ENCODE measurements around the gene BCL2L11.

The BCL2L11 gene

GRCh38 chr2:111118481-111118980 lies 2.2 kb upstream of the BCL2L11 start:
- no peak for DNase-seq

- peak; percentile 25 to 40 for DNase-seq
These were observed 1.5 kb upstream of the BCL2L11 start for GRCh38 chr2:111118981-111119821.

GRCh38 chr2:111119822-111120252 lies 877 bp upstream of the BCL2L11 start:
- DNase-seq = no peak

DNA sequence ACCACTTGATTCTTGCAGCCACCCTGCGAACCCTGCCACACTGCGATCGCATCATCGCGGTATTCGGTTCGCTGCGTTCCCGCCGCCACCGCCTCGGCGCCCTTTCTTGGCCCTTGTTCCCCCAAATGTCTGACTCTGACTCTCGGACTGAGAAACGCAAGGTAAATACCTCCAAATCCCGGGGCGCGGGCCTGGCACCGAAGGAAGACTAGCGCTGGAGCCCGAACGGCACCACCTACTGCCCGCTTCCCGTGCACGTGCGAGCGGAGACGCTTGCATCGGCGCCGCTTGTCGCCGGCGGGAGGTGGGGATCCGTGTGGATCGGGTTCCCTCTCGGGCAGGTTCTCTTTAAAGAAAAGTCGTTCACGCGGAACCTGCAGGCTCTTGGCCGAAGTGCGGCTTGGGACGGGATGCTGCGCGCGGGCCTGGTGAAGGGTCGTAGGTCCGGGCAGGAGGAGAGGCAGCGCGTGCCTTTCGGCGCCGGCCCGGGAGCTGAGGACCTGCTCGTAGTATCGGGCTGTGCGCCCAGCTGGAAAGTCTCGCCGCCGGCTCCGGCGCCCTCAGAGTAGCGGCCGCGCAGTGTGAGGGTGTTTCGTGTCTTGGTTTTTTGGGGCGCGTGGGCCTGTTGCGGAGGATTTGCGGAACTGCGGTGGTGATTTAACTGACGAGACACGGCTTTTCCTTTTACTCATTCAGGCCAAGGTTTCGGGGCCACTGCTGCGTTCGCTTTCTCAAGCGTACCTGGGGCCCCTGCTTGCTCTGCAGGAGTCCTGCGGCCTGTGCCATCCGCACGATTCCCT lies 514 bp downstream of the BCL2L11 start:
- peak; percentile 31 to 63 for DNase-seq

DNA sequence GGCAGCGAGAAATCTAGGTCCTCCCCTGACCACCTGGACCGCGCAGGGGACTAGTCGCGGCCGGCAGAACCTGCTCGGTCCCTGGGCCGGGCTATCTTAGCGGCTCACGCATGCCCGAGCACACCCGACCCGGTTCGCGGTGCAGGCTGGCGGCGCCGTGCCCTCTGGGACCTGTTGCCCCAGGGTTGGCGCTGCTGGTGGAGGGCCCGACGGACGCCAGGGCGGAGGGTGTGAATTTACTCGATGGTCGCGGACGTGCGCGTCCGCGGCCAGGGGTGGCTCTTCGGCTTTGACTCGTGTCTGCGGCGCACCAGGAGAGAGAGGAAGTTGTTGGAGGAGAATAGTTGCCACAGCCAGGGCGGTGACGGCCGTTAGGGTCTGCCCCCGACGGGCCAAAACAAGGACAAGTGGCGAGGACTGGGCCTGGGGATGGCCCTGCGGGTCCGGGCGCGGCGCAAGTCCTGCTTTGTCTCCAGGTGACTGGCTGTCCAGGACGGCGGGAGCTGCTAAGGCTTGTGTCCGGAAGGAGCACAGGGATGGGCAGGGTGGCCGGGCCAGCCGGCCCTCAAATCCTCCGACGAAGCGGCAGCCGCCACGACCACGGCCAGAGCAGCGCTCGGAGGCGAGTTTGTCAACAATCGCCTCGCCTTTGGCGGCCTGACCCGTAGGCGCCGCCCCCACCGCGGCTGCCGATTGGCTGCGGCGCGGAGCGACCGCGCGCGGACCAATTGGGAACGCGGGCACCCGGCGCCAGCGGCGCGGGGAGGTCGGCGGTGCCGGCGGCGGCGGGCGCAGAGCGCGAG lies 1.3 kb downstream of the BCL2L11 start:
- DNase-seq = peak; percentile 48 to 62

DNA sequence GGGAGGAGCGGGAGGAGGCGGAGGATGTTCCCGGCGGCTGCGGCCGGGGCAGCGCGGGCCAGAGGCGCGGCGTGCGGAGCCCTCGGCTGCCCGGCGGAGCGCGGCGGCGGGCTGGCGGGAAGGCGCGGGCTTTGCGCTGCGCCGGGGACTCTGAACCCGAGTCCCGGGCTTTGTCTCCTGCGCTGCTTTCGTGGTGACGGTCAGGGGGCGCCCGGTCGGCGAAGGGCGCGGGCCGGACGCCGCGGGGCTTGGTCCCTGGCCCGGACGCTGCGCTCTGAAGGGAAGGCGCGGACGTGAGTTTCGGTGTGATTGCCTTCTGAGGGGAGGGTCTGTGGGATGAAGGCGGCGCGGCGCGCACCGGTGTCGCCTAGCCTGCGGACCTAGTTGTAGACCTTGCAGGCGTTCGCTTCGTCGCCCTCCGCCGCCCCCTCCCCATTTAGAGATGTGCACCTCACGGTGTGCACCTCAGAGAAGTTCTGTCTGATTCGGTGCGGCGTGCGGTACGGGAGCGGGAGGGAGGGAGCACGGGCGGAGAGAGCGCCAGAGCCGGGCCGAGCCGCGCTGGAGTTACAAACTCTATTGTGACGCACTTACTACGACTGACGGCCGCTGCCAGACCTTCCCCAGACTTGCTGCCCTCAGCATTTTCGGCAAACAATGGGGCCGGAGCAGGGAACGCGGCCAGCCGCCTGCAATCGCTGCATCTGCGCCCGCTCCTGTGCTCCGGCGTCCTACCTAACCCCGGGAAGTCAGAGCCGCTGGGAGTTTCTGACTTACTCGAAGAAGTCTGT lies 2.1 kb downstream of the BCL2L11 start:
- peak; percentile 52 to 60 for DNase-seq

GRCh38 chr2:111123751-111124150 lies 3.0 kb downstream of the BCL2L11 start:
- DNase-seq = no peak

DNA sequence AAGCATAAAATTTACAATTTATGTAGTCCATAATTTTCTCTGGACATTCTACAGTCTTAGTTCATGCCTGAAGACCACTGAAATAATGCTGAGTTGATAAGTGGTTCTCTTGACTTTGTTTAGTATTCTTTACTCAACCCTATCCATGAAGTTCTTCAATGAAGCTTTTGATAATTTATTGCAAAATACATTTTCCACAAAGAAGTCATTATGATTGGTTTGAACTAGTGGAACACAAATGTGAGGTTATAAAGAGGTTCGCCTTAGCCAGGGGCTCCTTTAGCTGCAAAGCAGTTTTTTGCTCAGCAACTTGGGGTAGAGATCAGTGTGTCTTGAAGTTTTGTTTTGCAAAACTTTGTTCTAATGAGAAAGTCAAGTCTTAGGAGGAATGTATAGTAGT lies 5.9 kb downstream of the BCL2L11 start:
- DNase-seq = no peak

DNA sequence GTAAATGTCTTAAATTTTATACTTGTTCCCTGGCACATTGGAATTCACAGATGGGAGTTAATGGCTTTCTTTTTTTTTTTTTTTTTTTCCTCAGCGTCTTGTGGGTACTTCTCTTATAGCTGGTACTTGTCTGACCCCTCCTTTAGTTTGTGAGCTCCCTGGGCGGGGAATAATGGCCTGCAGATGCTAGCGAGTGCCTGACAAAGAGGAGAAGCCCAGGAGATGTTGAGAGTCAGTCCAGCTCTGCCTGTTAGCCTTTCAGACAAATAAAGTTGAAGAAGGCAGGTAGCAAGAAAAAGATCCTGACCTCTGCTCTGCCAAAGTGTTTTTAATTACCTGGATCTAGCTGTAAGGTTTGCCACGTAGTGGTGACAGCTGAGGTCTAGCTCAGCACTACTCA lies 6.6 kb downstream of the BCL2L11 start:
- DNase-seq = no peak

- no peak for DNase-seq
These were observed 7.4 kb downstream of the BCL2L11 start for GRCh38 chr2:111128096-111128495.

DNA sequence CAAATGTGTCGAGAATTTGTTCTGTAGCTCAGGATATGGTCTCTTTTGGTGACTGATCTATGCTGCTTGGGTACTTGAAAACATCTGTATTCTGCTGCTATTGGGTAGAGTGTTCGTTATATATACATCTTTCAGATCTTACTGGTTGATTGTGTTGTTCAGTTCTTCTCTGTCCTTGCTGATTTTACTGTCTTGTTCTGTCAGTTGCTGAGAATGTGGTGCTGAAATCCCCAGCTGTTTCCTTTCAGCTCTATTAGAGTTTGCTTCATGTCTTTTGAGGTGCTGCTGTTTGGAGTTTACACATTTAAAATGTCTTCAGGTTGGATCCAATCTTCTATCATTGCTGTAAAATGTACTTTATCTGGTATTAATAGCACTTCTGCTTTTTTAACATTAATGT lies 12.9 kb downstream of the BCL2L11 start:
- peak in 1 of 2 experiments; percentile 24 for DNase-seq

DNA sequence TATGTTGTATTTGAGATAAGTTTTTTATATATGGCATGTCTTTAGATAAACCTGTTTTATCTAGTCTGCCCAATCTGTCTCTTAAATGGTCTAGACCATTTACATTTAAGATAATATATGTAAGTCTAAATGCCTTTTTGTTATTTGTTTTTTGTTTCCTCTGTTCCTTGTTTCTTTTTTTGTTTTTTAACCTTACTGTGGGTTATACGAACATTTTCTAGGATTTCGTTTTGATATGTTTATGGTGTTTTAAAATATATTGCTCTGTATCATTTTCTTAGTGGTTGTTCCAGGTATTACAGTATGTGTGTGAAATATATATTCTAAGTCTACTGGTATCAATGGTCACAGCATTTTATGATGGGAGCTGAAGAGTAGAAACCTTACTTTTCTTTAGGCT lies 13.3 kb downstream of the BCL2L11 start:
- peak in 1 of 2 experiments; percentile 23 for DNase-seq

DNA sequence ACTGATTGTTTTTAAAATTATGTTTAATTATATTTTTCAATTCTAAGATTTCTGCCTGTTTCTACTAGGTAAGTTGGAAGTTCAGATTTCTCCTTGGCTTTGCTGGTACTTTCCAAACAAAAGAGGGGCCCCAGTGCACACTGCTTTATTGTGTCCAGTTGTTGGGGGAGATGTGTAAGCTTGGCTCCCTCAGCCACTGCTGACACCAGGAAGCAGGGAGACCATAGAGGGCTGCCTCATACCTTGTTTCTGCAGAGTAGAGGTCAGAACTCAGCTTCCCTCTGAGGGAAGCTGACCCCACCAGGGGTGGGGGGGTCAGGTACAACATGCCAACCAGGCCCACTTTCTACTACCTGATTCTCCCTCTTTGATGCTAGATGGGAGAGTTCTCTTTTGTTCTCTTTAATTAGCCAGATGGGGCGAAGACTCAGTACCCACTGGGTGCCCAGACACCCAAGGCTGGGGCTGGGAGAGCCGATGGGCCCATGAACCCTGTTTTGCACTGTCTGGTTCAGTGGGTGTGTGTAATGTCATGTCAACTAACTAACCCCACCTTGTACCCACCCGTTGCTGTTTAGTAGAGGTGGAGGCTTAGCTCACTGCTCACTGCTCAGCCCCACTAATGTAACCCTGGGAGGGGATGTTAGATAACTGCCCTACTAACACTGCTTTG lies 14.7 kb downstream of the BCL2L11 start:
- no peak for DNase-seq

DNA sequence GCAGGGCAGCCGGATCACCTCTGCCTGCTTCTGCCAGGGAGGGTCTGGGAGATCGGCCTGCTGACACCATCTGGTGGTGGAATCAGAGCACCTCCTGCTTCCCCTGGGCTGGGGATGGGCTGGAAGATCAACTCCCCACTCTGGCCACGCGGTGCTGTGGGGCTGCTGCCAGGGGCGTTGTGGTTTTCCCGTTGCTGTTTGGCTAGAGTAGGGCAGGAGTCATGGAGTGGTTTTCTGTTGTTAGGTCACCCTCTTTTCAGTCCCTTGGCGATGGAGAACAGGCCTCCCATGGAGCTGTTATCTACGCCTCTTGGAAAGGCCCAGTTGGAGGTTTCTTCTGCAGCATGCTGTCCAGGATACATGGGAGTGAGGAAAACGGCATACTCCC lies 15.2 kb downstream of the BCL2L11 start:
- peak; percentile 56 to 70 for DNase-seq

- no peak for DNase-seq
These were observed 18.1 kb downstream of the BCL2L11 start for GRCh38 chr2:111138839-111139238.

DNA sequence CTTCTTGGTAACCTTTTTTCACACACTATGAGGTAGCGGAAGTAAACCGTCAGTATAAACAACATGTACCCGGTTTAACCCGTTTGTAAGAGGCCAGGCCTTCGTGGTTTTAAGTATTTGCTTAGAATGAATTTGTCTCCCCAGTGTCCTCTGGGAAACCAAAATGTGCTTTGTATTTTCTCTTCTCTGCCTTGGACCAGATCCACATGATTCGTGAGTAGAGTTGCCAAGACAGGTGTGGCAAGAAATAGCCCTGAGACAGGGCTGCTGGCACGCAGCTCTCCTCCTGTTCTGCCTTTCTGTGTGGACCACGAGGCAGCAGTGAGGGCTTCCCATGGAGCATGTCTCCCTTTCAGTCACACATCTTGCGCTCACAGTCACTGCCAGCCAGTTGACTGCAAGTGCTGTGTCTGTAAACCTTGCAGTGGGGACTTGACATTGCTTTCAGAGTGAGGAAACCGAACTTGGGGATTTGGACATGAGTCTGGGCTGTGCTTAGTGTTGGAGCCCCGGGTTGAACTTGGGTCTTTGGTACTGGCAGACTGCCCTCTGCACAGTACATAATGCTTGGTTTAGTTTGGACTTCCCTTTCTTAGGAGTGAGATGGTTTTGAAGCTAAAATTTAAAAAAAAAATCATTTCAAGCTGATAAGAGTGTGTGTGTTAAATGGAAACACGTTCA lies 19.1 kb downstream of the BCL2L11 start:
- DNase-seq = no peak

DNA sequence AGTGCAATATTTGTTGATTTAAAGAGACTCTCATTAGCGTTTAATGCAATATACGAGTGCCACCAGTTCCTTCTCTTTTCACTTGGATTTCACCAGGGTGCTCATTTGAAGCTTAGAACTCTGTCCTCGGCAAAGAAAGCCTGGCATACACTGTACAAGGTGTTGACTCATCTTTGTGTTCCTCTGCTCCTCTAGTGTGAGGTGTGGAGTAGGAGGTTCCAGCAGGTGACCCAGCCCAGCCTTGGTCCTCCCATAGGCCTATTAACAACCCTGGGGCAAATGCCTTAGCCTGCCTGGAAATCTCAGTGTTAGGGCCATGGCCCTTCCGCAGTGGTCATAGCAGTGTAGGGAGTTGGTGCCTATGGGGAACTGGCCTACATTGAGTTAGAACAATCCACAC lies 20.1 kb downstream of the BCL2L11 start:
- DNase-seq = no peak

DNA sequence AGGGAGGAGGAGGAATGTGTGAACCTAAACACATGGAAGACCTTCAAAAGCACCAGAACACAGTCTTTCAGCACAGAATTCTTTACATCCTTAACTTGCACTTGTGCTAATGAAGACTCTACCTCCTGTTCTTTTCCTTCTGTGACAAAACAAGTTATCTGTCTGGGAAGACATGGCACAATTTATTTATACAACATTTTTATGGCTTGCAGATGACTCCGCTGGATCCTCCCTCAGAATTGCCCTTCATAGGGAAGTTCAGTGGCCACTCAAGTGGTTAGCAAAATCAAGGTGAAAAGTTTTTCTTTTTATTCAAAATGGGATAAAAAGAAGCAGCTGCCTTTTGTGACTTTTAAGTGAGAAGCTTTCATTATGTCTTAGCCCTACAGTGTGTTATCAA lies 21.4 kb downstream of the BCL2L11 start:
- no peak for DNase-seq

GRCh38 chr2:111143107-111143842 lies 22.6 kb downstream of the BCL2L11 start:
- no peak for DNase-seq

GRCh38 chr2:111143843-111144198 lies 23.1 kb downstream of the BCL2L11 start:
- DNase-seq = no peak
